HCT116 (cell line): ENCODE measurements around the gene DNAJC7. TPM values are rescaled to one million over a fixed set of nuclear protein-coding genes. Genes with fewer than 3 reads are reported as not detected.

Experiments
- ATAC-seq: fragments of 200-7000 bp; cut with Tn5 transposase; 2 replicates; pipeline ENCODE4 v1.9.1; 2020; ENCODE audit warnings: mild to moderate bottlenecking, moderate library complexity
- BruUV-seq: library from RNA; stranded (reverse); fragments of 400-500 nt; replicated peaks from 2 replicates; lab custom pipeline; 2021; lab: Mats Ljungman, UMichigan
- CTCF ChIA-PET: fragments of 300-600 bp; sonication (Branson Sonifier 250); formaldehyde crosslinking; loops from one replicate; lab custom pipeline; 2021; ENCODE audit warnings: antibody characterized with exemption; lab: Charles Lee
- POLR2A ChIA-PET: fragments of 300-600, 350-600 bp; sonication (Branson Sonifier 250); formaldehyde crosslinking; loops from one replicate; lab custom pipeline; 2021; ENCODE audit warnings: antibody characterized with exemption; lab: Charles Lee
- RAD21 ChIA-PET, 2 experiments: fragments of 300-600 bp; sonication (Branson Sonifier 250); formaldehyde crosslinking; loops; one replicate each; lab custom pipeline; 2023; ENCODE audit warnings: low total read pairs in 2 of 2; ENCODE audit not compliant: uncharacterized antibody in 2 of 2, unreplicated experiment in 2 of 2, low non-redundant PET in 1 of 2; lab: Charles Lee
- DNase-seq: peaks from one replicate; pipeline ENCODE4 v3.0.0-alpha.2; 2010; ENCODE audit warnings: low read depth, low spot score
- H2AFZ ChIP-seq: fragments of 200-600 bp; shearing (Covaris generic), sonication (generic); 2 replicates; pipeline ENCODE4 v1.6.1; 2017; ENCODE audit warnings: low read depth, mixed run types, mixed read lengths, antibody characterized with exemption, low read length; ENCODE audit not compliant: poor library complexity, severe bottlenecking
- H3K27ac ChIP-seq: 2 replicates; pipeline ENCODE4 v1.5.1; 2012; ENCODE audit warnings: low read depth, low read length
- H3K27me3 ChIP-seq: fragments of 200-600 bp; sonication (generic); 2 replicates; pipeline ENCODE4 v1.6.1; 2016; ENCODE audit warnings: mixed run types, low read length, mixed read lengths; ENCODE audit not compliant: insufficient read depth
- H3K36me3 ChIP-seq, 2 experiments: fragments of 200-500 bp in 1 of 2; fragments of 200-600 bp in 1 of 2; sonication (Bioruptor generic) in 1 of 2; sonication (generic) in 1 of 2; 2 replicates each; pipeline versions ENCODE4 v1.5.1 to v1.6.1; 2014 to 2016; ENCODE audit warnings: low read length in 2 of 2, inconsistent platforms in 1 of 2, mixed read lengths in 1 of 2, mixed run types in 1 of 2; ENCODE audit not compliant: insufficient read depth in 2 of 2, control insufficient read depth in 1 of 2
- H3K4me1 ChIP-seq, 2 experiments: fragments of 200-600 bp in 1 of 2; sonication (generic) in 1 of 2; 2 replicates each; pipeline versions ENCODE4 v1.5.1 to v1.6.1; 2012 to 2017; ENCODE audit warnings: low read length in 2 of 2, inconsistent platforms in 1 of 2, mild to moderate bottlenecking in 1 of 2, mixed read lengths in 1 of 2, mixed run types in 1 of 2, moderate library complexity in 1 of 2; ENCODE audit not compliant: insufficient read depth in 2 of 2, control insufficient read depth in 1 of 2
- H3K4me2 ChIP-seq: fragments of 200-600 bp; sonication (generic); 2 replicates; pipeline ENCODE4 v1.6.1; 2017; ENCODE audit warnings: mixed run types, low read length, mixed read lengths
- H3K4me3 ChIP-seq, 2 experiments: fragments of 200-600 bp in 1 of 2; sonication (generic) in 1 of 2; replicated peaks in 1 of 2; 2 replicates each; pipeline ENCODE4 v1.5.1; 2011 to 2016; ENCODE audit warnings: low read length in 2 of 2, control low read depth in 1 of 2, low read depth in 1 of 2, mild to moderate bottlenecking in 1 of 2, mixed read lengths in 1 of 2, mixed run types in 1 of 2
- H3K79me2 ChIP-seq: fragments of 200-600 bp; sonication (generic); 2 replicates; pipeline ENCODE4 v1.6.1; 2017; ENCODE audit warnings: mild to moderate bottlenecking, mixed run types, low read length, moderate library complexity, mixed read lengths; ENCODE audit not compliant: insufficient read depth
- H3K9ac ChIP-seq: fragments of 200-600 bp; sonication (generic); 2 replicates; pipeline ENCODE4 v1.6.1; 2016; ENCODE audit warnings: low read length, mixed read lengths
- H3K9me2 ChIP-seq: fragments of 200-600 bp; sonication (generic), shearing (Covaris generic); 2 replicates; pipeline ENCODE4 v1.6.1; 2017; ENCODE audit warnings: mixed run types, mild to moderate bottlenecking, moderate library complexity; ENCODE audit not compliant: insufficient read depth
- H3K9me3 ChIP-seq, 2 experiments: fragments of 200-500 bp in 1 of 2; fragments of 200-600 bp in 1 of 2; sonication (Bioruptor generic) in 1 of 2; sonication (generic) in 1 of 2; 2 replicates each; pipeline ENCODE4 v1.6.1; 2014 to 2017; ENCODE audit warnings: low read length in 2 of 2, mixed read lengths in 2 of 2, inconsistent platforms in 1 of 2, low read depth in 1 of 2, mild to moderate bottlenecking in 1 of 2, mixed run types in 1 of 2, moderate library complexity in 1 of 2; ENCODE audit not compliant: control insufficient read depth in 1 of 2, insufficient read depth in 1 of 2
- H4K20me1 ChIP-seq: fragments of 200-600 bp; sonication (generic), shearing (Covaris generic); 2 replicates; pipeline ENCODE4 v1.6.1; 2017; ENCODE audit warnings: mixed run types, mild to moderate bottlenecking, moderate library complexity; ENCODE audit not compliant: insufficient read depth
- CEBPB ChIP-seq: IDR thresholded peaks from 2 replicates; pipeline ENCODE4 v1.6.1; 2012; ENCODE audit warnings: low read depth
- ELF1 ChIP-seq: IDR thresholded peaks from 2 replicates; pipeline ENCODE4 v1.6.1; 2012; ENCODE audit warnings: low read depth, borderline replicate concordance
- SIN3A ChIP-seq: IDR thresholded peaks from 2 replicates; pipeline ENCODE4 v1.6.1; 2012; ENCODE audit warnings: low read depth
- SP1 ChIP-seq: IDR thresholded peaks from 2 replicates; pipeline ENCODE4 v1.6.1; 2012; ENCODE audit warnings: low read depth
- ZFX ChIP-seq: fragments of 450-650 bp; IDR thresholded peaks from 2 replicates; pipeline ENCODE4 v1.6.1; 2017
- ZNF274 ChIP-seq: fragments of 200-500 bp; sonication (Bioruptor generic); IDR thresholded peaks from 2 replicates; pipeline ENCODE4 v1.6.1; 2014; ENCODE audit warnings: mild to moderate bottlenecking, low read depth, low read length, inconsistent platforms
- intact Hi-C: fragments of 100-400 bp; cut with micrococcal nuclease; formaldehyde crosslinking; loops from 2 replicates; pipeline ENCODE4 v1.10.0; 2022
- total RNA-seq: library from RNA; stranded (reverse); gene quantifications from one replicate; pipeline ENCODE4 v1.2.1, GENCODE V29; 2021; ENCODE audit not compliant: unreplicated experiment
- TF ChIP-seq, protein P1 (sequence below): IDR thresholded peaks from 2 replicates; pipeline ENCODE4 v1.6.1; 2012
- TF ChIP-seq, protein P2 (sequence below): IDR thresholded peaks from 2 replicates; pipeline ENCODE4 v1.6.1; 2012; ENCODE audit warnings: low read depth

Gene DNAJC7
- total RNA-seq, 1 experiment from 2014 or later: 113 TPM

DNA sequence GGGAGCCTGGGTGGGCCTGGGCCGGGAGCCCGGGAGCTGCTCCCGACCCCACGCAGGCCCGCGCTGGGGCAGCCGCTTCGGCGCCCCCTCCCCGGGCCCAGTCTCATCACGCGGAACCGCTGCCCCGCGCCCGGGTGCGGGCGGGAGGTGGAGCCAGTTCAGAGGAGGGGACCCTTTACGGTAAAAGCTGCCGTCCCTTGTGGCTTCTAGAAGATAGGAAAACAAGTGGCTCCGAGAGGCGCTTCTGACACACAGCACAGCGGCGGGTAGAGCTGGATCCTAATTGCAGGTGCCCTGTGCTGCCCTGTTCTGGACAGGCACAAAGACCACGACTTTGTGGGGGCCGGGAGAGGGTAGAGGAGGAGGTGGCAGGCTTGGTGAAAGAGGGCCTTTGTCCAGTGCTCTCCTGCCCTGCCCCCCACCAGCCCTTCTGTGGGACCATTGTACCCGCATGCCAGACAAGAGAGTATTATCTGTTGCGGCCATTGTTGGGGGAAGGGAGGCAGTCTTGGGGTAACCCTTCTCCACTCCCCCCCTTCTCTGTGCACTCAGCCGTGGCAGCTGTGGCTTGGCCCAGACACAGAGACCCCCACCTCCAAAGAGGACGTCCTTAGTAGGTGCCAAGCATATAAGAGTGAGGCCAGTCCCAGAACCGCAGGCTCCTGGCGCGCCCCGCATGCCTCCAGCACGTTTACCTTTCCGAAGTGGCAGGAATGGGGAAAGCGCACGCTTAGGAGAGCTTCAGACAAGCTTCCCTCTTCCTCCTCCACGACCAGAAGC, 49.9 kb downstream of the DNAJC7 start:
- H3K4me2 ChIP-seq: peak overlapping the region; percentile 82
- peaks cover 21% of the 10 kb centered on the region for H3K79me2 ChIP-seq
- H3K9me2 ChIP-seq: no peaks in the 10 kb centered on the region
- H4K20me1 ChIP-seq: no peaks in the 10 kb centered on the region
- TF ChIP-seq ZNF274 (no peak), SIN3A (no peak), ELF1 (no peak), SP1 (no peak), CEBPB (no peak), ZFX (peak; percentile 55; the same call in 1 of the 2 replicates)
- TF ChIP-seq, protein P1, sequence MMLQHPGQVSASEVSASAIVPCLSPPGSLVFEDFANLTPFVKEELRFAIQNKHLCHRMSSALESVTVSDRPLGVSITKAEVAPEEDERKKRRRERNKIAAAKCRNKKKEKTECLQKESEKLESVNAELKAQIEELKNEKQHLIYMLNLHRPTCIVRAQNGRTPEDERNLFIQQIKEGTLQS: no peak
- TF ChIP-seq, protein P2, sequence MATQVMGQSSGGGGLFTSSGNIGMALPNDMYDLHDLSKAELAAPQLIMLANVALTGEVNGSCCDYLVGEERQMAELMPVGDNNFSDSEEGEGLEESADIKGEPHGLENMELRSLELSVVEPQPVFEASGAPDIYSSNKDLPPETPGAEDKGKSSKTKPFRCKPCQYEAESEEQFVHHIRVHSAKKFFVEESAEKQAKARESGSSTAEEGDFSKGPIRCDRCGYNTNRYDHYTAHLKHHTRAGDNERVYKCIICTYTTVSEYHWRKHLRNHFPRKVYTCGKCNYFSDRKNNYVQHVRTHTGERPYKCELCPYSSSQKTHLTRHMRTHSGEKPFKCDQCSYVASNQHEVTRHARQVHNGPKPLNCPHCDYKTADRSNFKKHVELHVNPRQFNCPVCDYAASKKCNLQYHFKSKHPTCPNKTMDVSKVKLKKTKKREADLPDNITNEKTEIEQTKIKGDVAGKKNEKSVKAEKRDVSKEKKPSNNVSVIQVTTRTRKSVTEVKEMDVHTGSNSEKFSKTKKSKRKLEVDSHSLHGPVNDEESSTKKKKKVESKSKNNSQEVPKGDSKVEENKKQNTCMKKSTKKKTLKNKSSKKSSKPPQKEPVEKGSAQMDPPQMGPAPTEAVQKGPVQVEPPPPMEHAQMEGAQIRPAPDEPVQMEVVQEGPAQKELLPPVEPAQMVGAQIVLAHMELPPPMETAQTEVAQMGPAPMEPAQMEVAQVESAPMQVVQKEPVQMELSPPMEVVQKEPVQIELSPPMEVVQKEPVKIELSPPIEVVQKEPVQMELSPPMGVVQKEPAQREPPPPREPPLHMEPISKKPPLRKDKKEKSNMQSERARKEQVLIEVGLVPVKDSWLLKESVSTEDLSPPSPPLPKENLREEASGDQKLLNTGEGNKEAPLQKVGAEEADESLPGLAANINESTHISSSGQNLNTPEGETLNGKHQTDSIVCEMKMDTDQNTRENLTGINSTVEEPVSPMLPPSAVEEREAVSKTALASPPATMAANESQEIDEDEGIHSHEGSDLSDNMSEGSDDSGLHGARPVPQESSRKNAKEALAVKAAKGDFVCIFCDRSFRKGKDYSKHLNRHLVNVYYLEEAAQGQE: no peak
- TF ChIP-seq, all 23 proteins: peak for 1
- Histone ChIP-seq H3K27me3 (no peaks in the 10 kb centered on the region), H2AFZ (no peak overlapping the region), H3K4me3 (peak overlapping the region; percentile 54 to 77), H3K9me3 (no peaks in the 10 kb centered on the region), H3K36me3 (peaks cover 10 to 23% of the 10 kb centered on the region in 2 experiments; a peak in 2 of 4 replicates), H3K9ac (peak overlapping the region; percentile 83), H3K27ac (peak overlapping the region; percentile 73), H3K4me1 (peaks cover 7 to 22% of the 10 kb centered on the region in 2 experiments)
- ChIA-PET RAD21 (no interaction called here), CTCF (interaction anchor here (1.3 to 3.0 kb wide), 3 partner anchors 52 to 134 kb away, joined by 4 to 15 read pairs (median 12); partner anchors contain the start of genes DNAJC7 and NKIRAS2), POLR2A (interaction anchor here (1.6 to 3.0 kb wide), 2 partner anchors 12 to 51 kb away, joined by 3 to 17 read pairs; partner anchors contain the start of gene DNAJC7)
- DNase-seq: peak; percentile 4
- intact Hi-C loops: loop anchor here (5.0 kb wide), 1 partner anchor 50 kb away; the partner anchor contains the start of gene DNAJC7
- no TSS peak for BruUV-seq
- peak; percentile 0; the same call in 1 of the 2 replicates for ATAC-seq
